NK-92 (cell line): ENCODE results near the gene HSDL1.
A peak's percentile ranks its signal among the peaks of the same experiment; 100 is the strongest.

Source experiments
- DNase-seq: peaks from one replicate; lab custom pipeline; 2025; ENCODE audit not compliant: unreplicated experiment; lab: John Stamatoyannopoulos, UW

Gene HSDL1

DNA sequence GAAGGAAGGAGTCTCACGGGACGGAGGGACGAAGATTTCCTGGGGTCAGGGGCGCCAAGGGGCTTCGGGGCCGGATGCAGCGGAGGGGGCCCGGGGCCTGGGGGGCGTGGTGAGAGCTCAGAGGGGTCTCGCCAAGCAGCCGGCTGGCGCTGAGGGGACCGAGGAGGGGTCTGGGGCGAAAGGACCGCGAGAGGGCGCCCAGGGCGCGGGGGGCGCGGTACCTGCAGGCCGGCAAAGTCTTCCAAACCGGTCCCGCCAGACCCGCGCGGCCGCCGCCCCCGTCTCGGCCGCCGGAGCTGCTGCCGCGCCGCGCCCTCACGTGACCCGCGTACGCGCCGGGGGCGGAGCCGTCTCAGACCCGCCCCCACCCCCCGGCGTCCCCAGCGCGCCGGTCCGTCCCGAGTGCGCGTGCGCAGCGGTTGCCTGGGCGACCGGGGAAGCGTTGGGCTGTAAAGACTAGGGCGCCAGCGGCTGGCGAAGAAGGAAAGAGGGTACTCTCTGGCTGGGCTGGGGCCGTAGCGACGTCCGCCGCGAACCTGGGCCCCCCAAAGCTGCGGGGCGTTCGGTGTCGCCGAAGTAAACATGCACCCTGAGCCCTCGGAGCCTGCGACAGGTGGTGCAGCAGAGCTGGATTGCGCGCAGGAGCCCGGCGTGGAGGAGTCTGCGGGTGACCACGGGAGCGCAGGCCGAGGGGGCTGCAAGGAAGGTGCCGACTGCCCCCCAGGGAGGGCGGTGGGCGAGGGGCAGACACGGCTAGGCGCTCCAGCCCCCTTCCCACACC is at the start of gene HSDL1, which contains the start of gene DNAAF1:
TSS of gene HSDL1 (minus strand) at position 319 of the 781 bp plus-strand sequence. CDS start 13,856 bp downstream, outside the sequence.
TSS of gene DNAAF1 (plus strand) at position 450 of the 781 bp plus-strand sequence. CDS start at position 583, 133 bp downstream.
- peak; percentile 48 for DNase-seq

DNA sequence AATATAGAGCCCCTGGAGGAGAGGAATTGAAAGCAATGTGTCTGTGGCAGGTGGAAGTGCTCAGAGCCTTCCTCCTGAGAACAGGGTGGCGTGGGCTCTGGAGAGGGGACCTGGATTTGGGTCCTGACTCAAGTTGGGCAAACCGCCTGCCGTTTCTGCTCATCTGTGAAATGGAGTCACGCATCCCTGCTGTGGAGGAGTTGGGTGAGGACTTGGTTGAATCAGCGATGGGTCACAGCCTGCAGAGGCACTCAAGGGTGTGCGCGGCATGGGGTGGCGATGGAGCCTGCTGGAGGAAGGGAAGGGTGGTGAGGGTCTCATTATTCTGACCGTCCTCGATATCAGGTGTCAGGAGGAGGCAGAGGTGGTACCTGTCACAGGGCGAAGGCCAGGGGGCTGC is 49.0 kb upstream of the HSDL1 start:
- no peak for DNase-seq

DNA sequence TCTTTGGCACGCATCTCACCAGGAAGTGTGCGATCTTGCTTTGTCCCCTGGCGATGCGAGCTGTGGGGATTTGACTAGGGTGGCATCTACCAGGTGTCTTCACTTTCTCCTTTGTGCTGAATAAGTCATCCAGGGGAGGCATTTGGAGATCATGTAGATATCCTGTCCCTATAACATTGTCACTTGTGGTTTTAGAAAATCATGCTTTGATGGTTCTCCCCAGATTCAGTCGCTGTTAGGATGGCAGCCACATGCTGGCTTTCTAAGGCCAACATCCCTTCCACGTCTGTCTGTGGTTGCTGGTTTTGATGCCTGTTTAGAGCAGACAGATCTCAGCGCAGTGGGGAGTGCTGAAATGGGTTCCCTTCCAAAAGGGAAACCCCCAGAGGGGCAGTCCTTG is 48.5 kb upstream of the HSDL1 start:
- no peak for DNase-seq

DNA sequence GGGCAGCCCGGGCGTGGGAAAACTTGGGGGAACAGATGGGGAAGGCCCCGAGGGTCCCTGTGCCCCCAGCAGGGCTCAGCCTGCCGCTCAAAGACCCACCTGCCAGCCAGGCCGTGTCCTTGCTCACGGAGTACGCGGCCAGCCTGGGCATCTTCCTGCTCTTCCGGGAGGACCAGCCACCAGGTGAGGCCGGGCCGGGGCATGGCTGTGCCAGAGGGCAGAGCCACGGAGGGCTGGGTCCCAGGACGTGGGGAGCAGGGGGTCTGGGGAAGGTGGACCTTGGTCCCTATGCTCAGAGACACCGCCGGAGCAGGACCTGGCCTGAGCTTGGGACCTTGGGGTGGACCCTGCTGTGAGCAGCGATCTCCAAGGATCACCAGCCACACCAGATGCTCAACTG is 46.5 kb upstream of the HSDL1 start:
- DNase-seq = no peak

DNA sequence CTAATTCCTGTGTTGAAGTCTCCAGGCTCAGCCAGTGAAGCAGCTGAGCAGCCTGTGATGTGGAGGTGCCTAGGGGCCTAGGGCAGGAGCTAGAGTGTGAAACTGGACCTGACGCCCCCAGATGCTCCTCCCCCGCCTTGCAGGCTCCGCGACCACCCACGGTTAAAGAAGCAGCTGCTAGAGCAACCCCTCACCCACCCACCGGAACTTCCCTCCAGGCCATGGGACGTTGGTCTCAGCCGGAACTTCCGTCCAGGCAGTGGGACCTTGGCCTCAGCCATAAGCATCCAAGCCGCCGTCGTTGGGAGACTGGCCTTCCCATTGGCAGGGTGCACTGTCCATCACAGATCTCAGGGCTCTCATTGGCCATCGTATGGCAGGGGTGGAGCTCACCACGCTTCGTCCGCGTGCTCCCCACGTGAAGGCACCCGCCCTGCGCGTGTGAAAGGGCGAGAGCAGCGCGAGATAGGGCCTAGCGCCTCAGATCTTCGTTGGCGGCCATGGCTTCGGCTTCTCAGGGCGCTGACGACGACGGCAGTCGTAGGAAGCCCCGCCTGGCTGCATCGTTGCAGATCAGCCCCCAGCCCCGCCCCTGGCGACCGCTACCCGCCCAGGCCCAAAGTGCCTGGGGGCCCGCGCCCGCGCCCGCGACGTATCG is 45.9 kb upstream of the HSDL1 start, which contains the start of gene ADAD2:
TSS of gene ADAD2 (plus strand) at position 427 of the 658 bp plus-strand sequence. CDS start at position 501, 74 bp downstream.
- no peak for DNase-seq

DNA sequence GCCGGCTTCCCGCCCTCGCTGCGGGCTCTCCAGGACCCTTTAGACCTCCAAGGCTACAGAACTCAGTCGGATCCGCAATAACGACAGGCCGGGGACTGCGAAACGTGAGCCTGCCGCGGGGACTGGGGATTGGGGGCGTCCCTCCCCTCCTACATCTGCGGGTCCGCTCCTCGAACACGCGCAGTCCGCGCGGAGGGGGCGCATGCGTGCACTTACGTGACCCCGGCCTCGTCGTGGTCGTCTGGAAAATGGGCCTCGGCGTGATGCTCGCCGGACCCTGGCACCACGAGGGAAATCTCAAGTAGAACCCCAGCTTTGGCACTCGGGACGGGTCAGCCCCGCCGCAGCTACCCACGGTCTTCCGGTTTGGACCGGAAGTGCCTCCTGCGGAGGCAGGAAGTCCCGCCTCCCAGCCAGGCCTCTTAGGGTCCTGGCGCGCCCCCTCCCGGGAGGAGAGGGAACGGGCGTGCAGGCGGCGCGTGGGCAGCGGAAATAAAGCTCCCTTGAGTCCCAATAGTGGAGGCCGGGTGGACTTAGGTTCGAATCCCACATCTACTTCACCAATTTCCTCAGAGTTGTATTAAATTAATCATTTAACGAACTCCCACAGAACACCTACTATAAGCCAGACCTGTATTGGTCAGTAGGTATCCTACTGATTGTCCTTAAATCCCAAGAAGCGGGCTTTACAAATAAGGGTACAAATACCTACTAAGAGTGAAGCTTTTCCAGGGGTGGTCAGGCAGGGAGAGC is 41.9 kb upstream of the HSDL1 start, which contains the start of gene TAF1C:
TSS of gene TAF1C (minus strand) at position 373 of the 753 bp plus-strand sequence. CDS start 2,069 bp downstream, outside the sequence.
- peak; percentile 57 for DNase-seq

DNA sequence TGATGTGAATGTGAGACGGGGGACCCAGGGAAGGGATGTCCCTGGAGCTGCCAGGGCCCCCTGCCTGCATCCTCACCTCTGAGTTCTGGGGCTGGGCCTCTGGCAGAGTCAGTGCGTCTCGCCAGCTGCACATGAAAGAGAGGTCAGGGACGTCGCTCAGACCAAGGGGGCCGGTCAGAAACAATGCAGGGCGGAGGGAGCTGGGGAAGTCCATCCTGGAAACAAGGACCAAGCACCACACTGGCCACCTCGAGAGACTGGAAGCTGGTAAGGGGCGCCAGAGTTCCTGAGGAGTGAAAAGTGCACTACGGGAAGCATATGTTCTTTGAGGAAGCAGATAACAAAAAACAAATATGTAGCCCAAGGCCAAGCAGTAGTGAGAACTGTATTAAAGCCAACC is 39.8 kb upstream of the HSDL1 start:
- no peak for DNase-seq

DNA sequence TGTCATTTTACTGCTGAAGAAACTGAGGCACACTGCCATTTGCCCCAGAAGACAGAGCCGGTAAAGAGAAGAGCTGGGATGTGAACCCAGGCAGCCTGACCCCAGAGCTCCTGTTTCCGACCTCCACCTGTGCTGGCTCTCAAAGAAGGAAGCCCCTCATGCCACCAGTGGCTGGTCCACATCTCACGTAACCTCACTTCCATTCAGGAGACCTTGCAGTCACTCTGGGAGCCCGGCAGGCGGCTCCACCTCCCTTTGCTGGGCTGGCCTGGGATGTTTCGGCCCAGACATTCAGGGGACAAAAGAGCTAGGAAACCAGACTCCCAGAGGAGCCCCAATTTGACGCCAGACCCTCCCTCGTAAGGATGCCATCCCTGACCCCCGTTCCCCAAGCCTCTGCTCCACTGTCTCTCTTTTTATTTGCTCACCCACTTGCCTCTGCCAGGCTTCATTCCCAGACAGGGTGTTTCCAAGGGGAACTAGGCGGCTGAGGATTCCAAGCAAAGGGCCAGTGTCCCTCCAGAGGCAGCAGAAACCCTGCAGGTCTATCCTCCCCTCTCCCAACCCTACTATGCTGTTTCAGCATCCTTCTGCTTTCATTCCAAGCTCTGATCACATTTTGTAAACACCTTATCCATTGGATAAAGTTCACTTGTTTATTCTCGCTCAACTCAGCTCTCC is 39.1 kb upstream of the HSDL1 start:
- no peak for DNase-seq

DNA sequence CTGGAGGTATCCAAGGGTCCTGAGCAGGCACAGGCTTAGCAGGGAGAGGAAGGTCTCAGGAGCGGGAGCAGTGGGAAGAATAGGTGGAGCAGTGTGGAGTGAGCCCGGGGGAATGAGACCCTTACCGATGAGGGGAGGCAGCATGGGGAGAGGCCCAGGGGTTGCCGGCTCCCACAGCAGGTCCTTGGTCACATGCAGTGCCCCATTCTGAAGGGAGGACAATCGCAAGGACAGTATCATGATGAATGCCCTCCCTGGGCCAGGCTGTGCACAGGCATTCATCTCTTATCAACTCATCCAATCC is 38.5 kb upstream of the HSDL1 start:
- DNase-seq = no peak

DNA sequence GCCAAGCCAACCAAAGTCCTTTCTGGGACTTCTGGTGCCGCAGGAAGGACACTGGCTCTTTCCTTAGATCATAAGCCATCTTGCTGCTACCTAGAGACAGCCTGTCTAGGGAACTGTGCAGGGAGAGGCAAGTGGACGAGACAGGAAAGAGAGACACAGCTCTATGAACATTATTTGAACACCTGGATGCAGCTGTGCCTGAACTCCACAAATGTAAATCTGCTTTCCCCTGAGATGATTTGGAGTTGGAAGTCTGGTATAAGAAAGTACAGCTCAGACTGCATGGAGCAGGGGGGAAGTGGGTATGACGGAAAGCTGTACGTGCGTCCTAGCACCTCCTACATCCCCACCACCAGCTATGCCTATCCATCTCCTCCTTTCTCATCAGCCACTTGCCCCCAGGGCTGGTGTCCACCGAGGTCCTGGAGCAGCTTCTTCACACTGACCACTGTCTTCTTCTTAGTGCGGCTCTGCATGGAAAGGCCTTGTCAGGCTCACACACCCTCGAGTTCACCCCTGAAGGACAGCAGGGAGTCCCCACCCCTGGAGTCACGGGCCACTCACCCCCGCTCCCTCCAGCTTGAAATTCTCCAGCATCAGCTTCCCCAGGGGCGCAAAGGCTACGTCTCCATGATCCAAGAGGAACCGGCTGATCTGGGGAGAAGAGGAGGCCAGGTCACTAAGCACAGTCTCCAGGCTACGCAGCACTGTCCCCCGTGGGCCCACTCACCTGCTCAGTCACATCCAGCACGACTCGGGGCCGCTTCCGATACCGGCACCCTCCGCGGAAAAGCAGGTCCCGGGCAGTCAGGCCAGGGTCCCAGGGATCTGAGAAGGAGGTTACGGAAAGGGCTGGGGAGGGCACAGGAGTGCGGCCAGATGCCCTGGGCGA is 37.9 kb upstream of the HSDL1 start:
- no peak for DNase-seq

DNA sequence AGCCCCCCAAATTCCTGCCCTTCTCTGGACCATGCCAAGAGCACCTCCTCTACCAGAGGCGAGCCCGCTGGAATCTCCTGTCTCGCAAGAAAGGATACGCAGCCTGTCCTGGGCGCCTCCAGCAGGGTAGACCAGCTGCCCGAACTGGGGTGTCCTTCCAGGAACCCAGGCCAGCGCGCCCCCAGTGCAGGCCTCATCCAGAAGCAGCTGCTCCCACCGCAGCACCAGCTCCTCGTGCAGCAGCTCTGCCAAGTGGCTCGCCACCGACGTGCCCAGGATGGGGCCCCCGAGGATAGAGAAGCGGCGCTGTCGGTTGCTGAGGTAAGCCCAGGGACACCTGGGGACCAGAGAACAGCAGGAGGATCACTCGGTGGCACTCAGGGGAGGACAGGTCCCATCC is 37.1 kb upstream of the HSDL1 start:
- no peak for DNase-seq

DNA sequence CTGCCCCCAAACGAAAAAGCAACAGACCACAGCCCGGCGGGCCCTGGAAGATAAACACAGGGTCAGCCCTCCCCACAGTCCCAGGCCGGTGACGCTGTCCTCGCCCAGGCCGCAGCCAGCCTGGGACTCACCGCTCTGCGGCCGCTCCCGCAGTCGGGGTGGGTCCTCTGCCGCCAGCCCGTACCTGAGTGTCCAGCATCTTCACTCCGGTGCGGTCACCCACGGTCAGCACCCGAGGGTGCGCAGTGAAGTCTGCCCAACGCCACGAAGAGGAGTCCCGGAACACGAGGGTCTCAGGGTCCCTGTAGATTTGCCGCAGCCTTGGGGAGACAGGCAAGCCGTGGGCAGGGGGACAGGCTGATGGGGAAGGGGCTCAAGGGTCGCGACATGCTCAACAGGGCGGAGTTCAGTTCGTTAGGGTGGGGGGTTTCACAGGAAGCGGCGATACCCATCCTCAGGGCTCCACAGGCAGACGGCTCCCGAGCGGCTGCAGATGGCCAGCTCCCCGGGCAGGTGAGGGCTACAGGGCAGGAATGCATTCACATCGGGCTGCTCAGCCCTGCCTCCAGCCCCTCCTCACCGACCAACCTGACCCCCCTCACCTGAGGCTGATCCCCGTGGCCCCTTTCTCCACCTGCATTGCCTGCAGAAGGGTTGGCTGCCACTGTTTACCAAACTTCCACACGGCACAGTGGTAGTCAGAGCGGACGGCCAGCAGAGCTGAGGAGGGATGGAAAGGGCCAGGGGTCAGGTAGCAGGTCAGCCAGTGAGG is 36.4 kb upstream of the HSDL1 start:
- DNase-seq = no peak

DNA sequence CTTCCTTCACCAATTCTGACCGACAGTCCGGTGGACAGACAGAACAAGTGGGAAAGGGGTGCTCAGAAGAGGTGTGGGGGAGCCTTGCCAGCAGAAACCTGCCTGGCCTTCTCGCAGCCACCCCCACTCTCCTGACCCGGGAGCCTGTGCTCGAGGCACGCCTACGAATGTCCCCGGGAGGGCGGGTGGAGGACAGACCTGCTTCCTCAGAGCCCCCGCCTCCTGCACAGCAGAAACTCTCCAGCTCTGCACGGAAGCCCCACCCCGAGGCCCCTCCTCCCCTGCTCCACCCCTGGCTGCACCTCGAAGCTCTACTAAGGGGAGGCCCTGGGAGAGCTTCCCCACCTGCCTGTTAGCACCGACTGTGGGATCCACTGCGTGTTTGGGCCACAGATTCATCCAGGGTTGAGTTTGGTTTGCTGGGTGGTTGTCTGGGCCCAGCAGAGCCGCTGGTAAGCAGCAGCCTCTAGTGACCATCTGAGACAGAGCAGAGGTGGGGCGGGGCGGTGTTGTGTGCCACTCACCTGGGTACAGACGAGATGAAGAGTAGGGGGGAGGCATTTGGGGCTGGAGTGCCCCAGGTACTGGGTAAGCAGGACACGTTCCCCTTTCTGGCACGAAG is 35.7 kb upstream of the HSDL1 start:
- no peak for DNase-seq

DNA sequence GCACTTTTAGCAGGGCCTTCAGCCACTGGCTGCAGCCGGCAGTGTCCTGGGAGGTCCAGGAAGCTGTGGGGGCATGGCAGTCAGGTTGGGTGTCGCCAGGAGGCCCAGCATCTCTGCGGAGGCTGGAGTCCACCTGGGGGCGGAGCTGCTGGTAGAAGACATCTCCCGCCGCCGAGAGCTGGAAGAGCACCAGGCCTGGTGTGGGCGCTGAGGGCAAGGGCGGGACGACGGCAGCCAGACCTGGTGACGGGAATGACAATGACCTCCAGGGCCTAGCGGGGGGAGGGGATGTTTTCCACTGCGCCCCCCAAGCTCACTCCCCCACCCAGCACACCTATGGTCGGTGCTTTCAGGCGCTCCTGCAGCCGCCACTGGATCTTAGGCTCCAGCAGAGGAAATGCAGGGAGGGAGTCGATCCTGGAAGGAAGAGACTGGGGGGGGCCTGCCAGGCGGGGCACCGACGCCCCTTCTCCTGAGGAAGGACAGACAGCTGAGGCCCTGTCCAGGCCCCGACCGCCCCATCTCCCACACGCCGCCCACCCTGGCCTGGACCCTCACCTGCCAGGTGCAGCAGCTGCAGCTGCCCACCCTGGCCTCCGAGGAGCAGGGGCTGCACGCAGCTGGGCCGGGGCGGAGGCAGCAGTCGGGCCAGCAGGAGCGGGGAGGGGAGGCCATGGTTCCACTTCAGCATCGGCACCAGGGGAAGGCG is 34.8 kb upstream of the HSDL1 start:
- DNase-seq = no peak

DNA sequence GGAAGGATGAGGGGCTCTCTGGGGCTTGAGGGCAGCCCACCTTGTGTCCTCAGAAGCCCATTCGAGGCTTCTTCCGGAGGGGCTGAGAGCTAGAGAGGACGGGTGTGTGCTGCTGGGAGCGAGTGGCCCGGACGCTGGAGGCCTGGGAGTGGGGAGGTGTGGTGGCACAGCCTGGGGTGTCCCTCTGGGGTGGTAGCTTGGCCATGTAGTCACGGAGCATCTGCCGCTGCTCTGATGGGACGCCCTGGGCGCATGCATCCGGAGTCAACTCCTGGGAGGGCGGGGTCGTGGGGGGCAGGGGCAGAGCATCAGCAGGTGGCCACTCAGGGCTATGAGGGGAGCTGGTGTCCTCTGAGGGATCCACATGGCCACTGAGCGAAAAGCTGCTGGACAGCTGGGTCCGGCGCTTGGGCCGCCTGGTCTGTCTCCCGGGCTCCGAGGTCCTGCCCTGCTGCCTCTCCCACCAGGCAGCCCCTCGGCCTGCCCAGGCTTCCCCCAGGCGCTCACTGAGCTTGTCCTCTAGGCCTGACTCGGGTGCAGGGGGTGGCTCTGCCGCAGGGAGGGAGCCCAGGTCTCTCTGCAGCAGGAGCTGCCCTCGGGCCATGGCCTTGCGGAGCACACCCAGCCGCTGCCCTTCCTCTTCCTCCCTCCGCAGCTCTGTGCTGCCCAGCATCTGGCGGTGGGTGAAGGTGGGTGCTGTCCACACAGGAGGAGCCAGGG is 34.1 kb upstream of the HSDL1 start:
- DNase-seq = no peak

DNA sequence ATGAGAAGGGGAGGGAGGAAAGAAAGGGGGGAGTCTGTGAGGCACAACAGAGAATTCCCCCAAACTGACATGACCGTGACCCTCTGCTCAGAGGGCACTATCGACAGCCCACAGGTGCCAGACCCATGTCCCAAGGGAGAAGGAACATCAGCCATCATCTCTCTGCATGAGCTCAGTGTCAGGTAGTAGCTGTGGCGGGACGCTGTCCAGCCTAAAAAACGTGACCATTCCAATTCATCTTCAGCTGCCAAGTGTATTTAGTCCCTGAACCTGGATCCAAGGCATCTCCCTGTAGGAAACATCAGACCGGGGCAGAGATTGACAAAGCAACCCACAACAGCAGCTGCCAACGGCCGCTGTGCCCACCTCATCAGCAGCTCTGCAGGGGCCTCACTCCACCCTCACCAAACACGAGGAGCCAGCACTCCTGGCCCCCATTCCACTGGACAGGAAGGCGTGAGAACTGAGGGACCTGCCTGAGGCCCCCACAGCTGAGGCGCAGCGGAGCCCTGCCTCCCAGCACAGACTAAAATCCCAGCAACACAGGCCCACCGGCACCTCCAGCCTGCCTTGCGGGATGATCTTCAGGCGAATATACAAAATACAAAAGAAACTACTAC is 33.3 kb upstream of the HSDL1 start:
- DNase-seq = no peak

DNA sequence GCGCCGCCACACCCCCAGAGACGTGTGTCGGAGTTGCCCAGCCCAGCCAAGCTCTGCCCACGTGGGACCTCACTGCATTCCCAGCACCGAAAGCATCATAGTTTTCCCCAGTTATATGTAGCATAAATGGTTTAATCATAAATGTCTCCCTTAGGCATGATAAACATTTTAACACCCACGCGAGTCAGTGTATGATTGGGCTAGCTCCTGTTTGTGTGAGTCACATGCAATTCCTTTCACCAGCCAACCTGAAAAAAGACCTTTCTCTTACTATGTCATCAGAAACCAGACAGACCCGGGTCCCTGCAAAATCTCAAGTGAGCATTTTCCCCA is 32.7 kb upstream of the HSDL1 start:
- DNase-seq = no peak
